Stomach (tissue), 9 donors: Measurements from ENCODE around the gene AKT1S1. TPM values are rescaled to one million over a fixed set of nuclear protein-coding genes. Genes with fewer than 3 reads are reported as not detected.
A peak's percentile ranks its signal among the peaks of the same experiment; 100 is the strongest.

Experiments used
- DNase-seq, 2 donors: peaks; one replicate each; pipeline versions ENCODE4 v3.0.0 to v3.0.0-alpha.2; 2013 to 2019
- H3K27ac ChIP-seq, 5 donors: fragments of 200-600 bp in 4 of 5; sonication (generic) in 4 of 5; one replicate each; pipeline ENCODE4 v1.5.1; 2013 to 2019; ENCODE audit warnings: mild to moderate bottlenecking in 1 of 5, moderate library complexity in 1 of 5
- H3K27me3 ChIP-seq, 3 donors: fragments of 200-600 bp; sonication (generic); one replicate each; pipeline ENCODE4 v1.5.1; 2017 to 2019; ENCODE audit warnings: mixed run types in 1 of 3
- H3K36me3 ChIP-seq, 4 donors: fragments of 200-600 bp; sonication (generic); 1 replicate in 3 of 4; 2 replicates in 1 of 4; pipeline ENCODE4 v1.5.1; 2016 to 2019
- H3K4me1 ChIP-seq, 4 donors: fragments of 200-600 bp; sonication (generic); one replicate each; pipeline ENCODE4 v1.5.1; 2016 to 2019
- H3K4me3 ChIP-seq, 4 donors: fragments of 200-600 bp; sonication (generic) in 3 of 4; one replicate each; pipeline ENCODE4 v1.5.1; 2016 to 2019; ENCODE audit warnings: mild to moderate bottlenecking in 1 of 4
- H3K9me3 ChIP-seq, 4 donors: fragments of 200-600 bp; sonication (generic); one replicate each; pipeline ENCODE4 v1.5.1; 2016 to 2019
- EP300 ChIP-seq: sonication (generic); formaldehyde crosslinking; IDR thresholded peaks from one replicate; pipeline ENCODE4 v1.6.1; 2017; ENCODE audit warnings: antibody characterized with exemption
- POLR2A ChIP-seq, 4 donors: fragments of 450-650 bp; IDR thresholded peaks; one replicate each; pipeline ENCODE4 v1.6.1; 2016; ENCODE audit warnings: antibody characterized with exemption in 4 of 4, control low read depth in 2 of 4, mild to moderate bottlenecking in 1 of 4, moderate library complexity in 1 of 4
- POLR2AphosphoS5 ChIP-seq, 3 donors: sonication (generic); formaldehyde crosslinking; IDR thresholded peaks; one replicate each; pipeline ENCODE4 v1.6.1; 2016; ENCODE audit warnings: antibody characterized with exemption in 3 of 3
- WGBS, 5 donors: extraction: QIAGEN DNeasy Blood & Tissue Kit in 3 of 5; methylation state at CpG; one replicate each; pipeline versions ENCODE4 v1.1.5 to v1.1.7; 2013 to 2018; 5-methylcytosine and 5-hydroxymethylcytosine counted together
- intact Hi-C: fragments of 100-400 bp; cut with DNase I; formaldehyde crosslinking; loops from one replicate; pipeline ENCODE4 v1.15.1; 2023; ENCODE audit warnings: low total_unique reads
- polyA plus RNA-seq, 3 donors: library from polyadenylated mRNA; stranded (reverse); fragments of 200-250 nt; gene quantifications; one replicate each; pipeline ENCODE4 v1.2.3, GENCODE V29; 2013
- total RNA-seq, 5 donors: library from RNA; depleted of rRNA; stranded (reverse); fragments of >200 nt; gene quantifications; one replicate each; pipeline versions ENCODE4 v1.1.0 to v1.2.3, GENCODE V29; 2014 to 2016
- TF ChIP-seq, protein P1 (sequence below), 7 experiments: fragments of 450-650 bp in 4 of 7; fragments of 200-600 bp in 3 of 7; sonication (generic) in 3 of 7; IDR thresholded peaks; one replicate each; pipeline ENCODE4 v1.5.1; 2016 to 2019; ENCODE audit warnings: antibody characterized with exemption in 7 of 7, control low read depth in 2 of 7, mild to moderate bottlenecking in 1 of 7
- donor health status: healthy with polysubstance abuse.
- donor health status: Bipolar disorder and iron deficiency.
- donor health status: healthy.

The AKT1S1 gene
- total and polyA plus RNA-seq, 8 donors, result 3.5 to 63.7 (median 29.1) TPM

DNA sequence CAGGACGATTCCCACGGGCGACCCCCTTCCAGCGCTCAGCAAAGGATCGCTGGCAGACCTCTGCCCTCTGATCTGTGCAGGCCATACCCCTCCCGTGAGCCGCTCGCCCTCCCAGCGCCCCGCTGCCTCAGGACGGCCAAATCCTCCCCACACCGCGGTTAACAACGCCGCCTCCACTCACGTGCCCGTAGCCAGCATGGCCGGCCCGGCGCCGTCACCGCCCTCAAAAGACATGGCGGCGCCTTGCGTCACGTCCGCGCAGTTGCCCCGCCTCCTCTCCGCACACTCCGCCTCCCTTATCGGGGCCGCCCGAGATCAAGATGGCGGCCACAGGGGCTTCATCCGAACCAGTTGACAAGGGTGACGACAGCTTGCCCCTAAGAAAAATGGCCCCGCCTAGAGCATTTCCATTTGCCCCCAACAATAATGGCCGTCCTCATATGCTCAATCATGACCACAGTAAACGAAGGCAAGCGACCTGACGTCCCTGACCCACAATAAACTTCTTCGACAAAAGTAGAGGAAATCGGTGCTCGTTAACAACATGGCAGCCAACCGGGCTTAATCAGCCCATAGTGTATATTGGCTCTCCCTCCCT is 634 bp downstream of the AKT1S1 start:
- peak overlapping the region; percentile 96 to 100 (median 98) for H3K27ac ChIP-seq
- H3K27me3 ChIP-seq, result no peaks in the 10 kb centered on the region
- H3K36me3 ChIP-seq, result peaks cover 18 to 53% (median 46%) of the 10 kb centered on the region in 4 donors
- H3K4me1 ChIP-seq, result peaks cover 23 to 53% (median 37%) of the 10 kb centered on the region in 4 donors
- no peaks in the 10 kb centered on the region for H3K9me3 ChIP-seq
- peak overlapping the region; percentile 73 to 100 (median 92) for H3K4me3 ChIP-seq
- peak; percentile 99 to 100 for DNase-seq
- 0 to 1% (median 0%) methylated on average over 28 to 46 of the region's 46 CpGs for WGBS, 5 donors
- intact Hi-C loops, result no loop called here
- TF ChIP-seq POLR2AphosphoS5 (IDR thresholded peaks at IDR 0.05) (peak in 2 of 3 donors; percentile 74 to 95), EP300 (no peak)
- TF ChIP-seq, protein P1, sequence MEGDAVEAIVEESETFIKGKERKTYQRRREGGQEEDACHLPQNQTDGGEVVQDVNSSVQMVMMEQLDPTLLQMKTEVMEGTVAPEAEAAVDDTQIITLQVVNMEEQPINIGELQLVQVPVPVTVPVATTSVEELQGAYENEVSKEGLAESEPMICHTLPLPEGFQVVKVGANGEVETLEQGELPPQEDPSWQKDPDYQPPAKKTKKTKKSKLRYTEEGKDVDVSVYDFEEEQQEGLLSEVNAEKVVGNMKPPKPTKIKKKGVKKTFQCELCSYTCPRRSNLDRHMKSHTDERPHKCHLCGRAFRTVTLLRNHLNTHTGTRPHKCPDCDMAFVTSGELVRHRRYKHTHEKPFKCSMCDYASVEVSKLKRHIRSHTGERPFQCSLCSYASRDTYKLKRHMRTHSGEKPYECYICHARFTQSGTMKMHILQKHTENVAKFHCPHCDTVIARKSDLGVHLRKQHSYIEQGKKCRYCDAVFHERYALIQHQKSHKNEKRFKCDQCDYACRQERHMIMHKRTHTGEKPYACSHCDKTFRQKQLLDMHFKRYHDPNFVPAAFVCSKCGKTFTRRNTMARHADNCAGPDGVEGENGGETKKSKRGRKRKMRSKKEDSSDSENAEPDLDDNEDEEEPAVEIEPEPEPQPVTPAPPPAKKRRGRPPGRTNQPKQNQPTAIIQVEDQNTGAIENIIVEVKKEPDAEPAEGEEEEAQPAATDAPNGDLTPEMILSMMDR (IDR thresholded peaks at IDR 0.05), result no peak

DNA sequence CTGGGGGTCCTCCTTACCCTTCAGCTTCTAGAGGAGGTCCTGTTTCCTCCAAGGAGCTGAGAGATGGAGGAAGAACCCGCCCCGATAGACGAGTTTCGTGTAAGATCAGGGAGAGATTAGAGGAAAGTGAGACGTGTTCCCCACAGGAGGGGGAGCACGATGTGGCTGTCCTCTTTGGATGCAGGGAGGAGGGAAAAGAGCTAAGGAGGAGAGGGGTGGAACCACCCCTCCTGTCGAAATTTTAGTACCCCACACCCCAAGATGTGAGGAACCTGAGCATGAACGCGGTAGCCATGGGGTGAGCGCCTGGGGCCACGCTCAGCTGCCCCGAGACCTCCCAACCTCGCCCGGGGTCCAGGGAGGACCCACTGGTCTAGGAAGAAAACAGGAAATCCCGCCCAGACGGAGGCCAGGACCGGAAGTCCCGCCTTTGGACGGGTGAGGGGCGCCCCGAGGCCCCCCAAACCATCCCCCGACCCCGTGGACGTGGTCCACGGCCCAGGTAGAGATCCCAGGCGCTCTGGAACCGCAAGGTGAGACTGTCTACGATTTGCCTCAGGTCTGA is 1.2 kb downstream of the AKT1S1 start:
- Histone ChIP-seq H3K9me3 (no peaks in the 10 kb centered on the region), H3K27ac (peak overlapping the region; percentile 86 to 100 (median 98)), H3K36me3 (peaks cover 18 to 53% (median 46%) of the 10 kb centered on the region in 4 donors), H3K27me3 (no peaks in the 10 kb centered on the region), H3K4me3 (peak overlapping the region; percentile 73 to 100 (median 92)), H3K4me1 (peaks cover 23 to 53% (median 39%) of the 10 kb centered on the region in 4 donors)
- WGBS, 5 donors, result 0 to 1% (median 1%) methylated on average over 20 to 28 of the region's 28 CpGs
- intact Hi-C loops, result no loop called here
- DNase-seq, result peak in 1 of 2 donors; percentile 87
- TF ChIP-seq EP300 (no peak), POLR2AphosphoS5 (IDR thresholded peaks at IDR 0.05) (no peak), POLR2A (IDR thresholded peaks at IDR 0.05) (no peak)
- TF ChIP-seq, protein P1 (IDR thresholded peaks at IDR 0.05), result no peak

DNA sequence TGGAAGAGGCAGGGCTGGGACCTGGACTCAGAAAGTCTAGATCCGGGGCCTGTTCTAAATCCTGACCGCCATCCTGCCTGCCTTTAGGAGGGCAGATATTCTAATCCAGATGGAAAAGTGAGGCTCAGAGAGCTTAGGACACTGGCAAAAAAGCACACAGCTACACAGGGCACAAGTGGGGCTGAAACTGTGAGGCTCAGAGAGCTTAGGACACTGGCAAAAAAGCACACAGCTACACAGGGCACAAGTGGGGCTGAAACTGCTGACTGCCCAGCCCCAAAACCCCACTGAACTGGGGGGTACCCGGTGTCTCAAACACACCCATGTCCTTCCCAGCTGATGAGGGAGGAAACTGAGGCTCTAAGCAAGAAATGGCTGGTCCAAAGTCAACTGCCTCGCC is 2.0 kb downstream of the AKT1S1 start:
- Histone ChIP-seq H3K4me3 (peak overlapping the region in 3 of 4 donors; percentile 73 to 100 (median 93)), H3K27ac (peak overlapping the region in 4 of 5 donors; percentile 98 to 100 (median 98)), H3K36me3 (peaks cover 11 to 49% (median 42%) of the 10 kb centered on the region in 4 donors), H3K27me3 (no peaks in the 10 kb centered on the region), H3K9me3 (no peaks in the 10 kb centered on the region), H3K4me1 (peaks cover 31 to 60% (median 46%) of the 10 kb centered on the region in 4 donors)
- WGBS, 5 donors, result 82 to 91% (median 85%) methylated on average over 4 of the region's 4 CpGs
- intact Hi-C loops, result no loop called here
- TF ChIP-seq POLR2A (IDR thresholded peaks at IDR 0.05), result no peak
- no peak for TF ChIP-seq EP300
- no peak for TF ChIP-seq POLR2AphosphoS5 (IDR thresholded peaks at IDR 0.05)
- TF ChIP-seq, protein P1 (IDR thresholded peaks at IDR 0.05), result no peak
- no peak for DNase-seq

DNA sequence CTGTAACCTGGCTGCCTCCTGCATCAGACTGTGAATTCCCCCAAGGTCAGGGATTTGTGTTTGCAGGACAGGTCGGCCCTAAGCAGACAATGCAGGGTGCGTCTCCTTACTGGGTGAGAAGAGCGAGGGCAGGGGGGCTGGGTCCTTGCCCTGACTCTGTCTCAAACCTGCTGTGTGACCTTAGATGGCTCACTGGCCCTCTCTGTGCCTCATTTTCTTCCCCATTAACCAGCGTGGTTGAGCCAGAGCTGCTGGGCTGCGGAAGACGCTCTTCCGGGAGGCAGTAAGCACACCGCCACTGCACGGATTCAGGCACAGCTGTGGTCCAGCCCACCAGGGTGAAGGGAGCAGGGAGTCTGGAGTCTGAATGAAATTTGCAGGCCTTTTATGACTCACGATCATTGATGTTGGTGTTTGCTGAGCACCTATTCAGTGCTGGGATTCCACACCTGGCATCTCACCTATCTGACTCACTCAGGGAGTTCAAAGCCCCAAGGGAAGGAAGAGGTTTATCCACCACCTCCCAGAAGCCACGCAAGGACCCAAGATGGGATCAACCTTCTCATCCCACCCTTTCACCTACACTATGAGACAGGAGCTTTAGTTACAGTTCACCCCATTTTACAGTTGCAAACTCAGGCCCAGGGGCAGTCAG is 2.5 kb downstream of the AKT1S1 start:
- Histone ChIP-seq H3K27ac (peak overlapping the region in 2 of 5 donors; percentile 15 to 100), H3K27me3 (no peaks in the 10 kb centered on the region), H3K4me3 (peak overlapping the region in 2 of 4 donors; percentile 73 to 93), H3K36me3 (peaks cover 7 to 44% (median 37%) of the 10 kb centered on the region in 4 donors), H3K4me1 (peaks cover 33 to 64% (median 51%) of the 10 kb centered on the region in 4 donors), H3K9me3 (no peaks in the 10 kb centered on the region)
- WGBS, 5 donors, result 85 to 91% (median 89%) methylated on average over 11 of the region's 11 CpGs
- TF ChIP-seq POLR2A (IDR thresholded peaks at IDR 0.05), result no peak
- TF ChIP-seq, protein P1 (IDR thresholded peaks at IDR 0.05), result no peak
- TF ChIP-seq POLR2AphosphoS5 (IDR thresholded peaks at IDR 0.05), result no peak
- no peak for TF ChIP-seq EP300
- no peak for DNase-seq
- intact Hi-C loops, result no loop called here
